HG03280 (cell line): ENCODE measurements around the gene ROR2.

Experiments
- ATAC-seq: cut with Tn5 transposase; IDR thresholded peaks from one replicate; pipeline ENCODE4 v1.9.1; 2021; ENCODE audit warnings: mild to moderate bottlenecking, moderate library complexity; ENCODE audit not compliant: unreplicated experiment

ROR2 gene

DNA sequence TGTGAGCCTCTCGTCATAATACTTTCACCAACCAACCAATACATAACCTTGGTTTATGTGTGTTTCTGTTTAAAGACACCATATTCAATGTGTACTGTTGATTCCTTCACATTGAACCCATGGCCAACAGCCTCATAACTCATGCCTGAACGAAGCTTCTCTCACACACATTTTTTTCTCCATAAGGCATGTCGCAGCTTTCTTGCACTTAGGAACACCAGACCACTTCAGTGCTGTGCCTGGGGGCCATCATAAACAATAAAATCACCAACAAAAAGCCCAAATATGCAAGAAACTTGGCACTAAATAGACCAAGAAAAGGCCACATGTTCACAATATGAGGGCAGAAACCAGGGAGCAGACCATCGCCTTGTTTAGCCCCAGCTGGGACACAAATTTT lies 192.2 kb downstream of the ROR2 start:
- no peak for ATAC-seq

DNA sequence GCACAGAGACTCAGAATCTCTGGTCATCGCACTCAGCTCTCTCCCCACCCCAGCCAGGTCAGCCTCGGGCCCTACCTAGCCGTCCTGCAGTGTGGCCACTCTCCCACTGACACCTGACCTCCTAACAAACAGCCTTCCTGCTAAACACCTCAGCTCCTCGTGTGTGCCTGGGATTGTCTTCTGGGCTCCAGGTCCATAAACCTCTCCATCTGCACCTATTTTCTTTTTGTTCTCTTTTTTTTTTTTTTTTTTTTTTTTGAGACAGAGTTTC lies 193.6 kb downstream of the ROR2 start:
- no peak for ATAC-seq

DNA sequence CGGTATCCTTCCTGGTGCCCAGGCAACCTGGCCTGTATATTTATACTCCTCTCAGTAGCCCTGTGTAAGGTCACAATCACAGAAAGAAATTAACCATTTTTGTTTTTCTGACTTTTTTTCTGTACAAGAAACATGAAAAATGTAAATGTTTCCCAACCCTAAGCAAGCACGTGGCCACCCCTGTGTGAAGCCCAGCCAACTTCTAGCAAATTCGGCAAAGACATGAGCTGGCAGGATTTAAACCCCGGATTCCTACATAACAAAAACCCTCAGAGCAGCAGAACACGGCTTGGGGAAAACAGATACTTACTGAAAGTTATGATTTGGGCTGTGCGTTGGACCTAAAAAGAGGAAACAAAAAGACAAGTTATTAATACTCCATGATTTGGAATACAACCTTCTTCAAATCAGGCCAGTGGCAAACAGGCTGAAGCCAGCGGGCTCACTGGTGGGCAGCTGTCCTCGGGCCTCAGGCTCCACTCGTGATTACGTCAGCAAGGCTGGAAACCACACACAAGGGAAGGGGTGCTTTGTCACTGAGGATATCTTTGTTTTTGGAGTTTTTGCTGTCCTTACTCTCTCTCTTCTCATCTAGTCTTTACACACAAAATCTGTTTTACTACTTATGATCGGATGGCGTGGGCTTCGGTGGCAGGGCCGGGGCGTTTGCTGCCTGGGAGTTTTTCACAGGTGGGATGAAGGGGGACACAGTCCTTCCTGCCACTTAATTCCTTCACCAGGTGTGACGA lies 194.1 kb downstream of the ROR2 start:
- no peak for ATAC-seq

DNA sequence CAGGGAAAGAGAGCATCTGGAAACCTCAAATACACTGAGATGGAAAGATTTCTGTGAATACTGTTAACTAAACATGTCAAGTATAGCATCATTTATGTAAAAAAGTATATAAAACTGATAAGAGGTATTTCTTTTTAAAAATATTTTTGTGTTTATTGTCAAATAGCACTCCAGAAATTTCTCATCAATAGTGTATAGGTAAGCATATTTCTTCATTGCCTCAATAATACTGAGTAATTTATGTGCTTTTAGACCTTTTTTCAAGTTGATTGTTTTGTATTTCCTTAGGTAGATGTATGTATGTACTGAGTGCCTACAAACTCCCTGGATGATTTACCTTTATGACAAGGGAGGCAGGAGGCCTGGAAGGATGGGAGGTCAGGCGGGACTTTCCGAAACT lies 196.3 kb downstream of the ROR2 start:
- no peak for ATAC-seq

DNA sequence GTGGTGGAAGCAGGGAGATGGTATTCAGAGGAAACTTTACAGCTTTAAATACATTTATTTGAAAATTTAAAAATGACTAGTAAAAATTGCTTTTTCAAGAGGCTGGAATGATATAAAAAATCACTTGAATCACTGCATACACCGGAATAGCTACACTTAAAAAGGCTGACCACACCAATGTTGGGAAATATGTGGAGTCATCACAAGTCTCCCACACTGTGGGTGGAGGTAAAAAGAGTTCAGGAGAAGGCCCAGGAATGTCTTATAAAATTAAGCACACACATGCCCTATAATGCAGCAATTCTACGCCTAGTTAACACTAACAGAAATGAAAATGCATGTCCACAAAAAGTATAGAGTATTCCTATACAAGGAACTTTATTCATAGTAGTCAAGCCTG lies 198.1 kb downstream of the ROR2 start:
- no peak for ATAC-seq

DNA sequence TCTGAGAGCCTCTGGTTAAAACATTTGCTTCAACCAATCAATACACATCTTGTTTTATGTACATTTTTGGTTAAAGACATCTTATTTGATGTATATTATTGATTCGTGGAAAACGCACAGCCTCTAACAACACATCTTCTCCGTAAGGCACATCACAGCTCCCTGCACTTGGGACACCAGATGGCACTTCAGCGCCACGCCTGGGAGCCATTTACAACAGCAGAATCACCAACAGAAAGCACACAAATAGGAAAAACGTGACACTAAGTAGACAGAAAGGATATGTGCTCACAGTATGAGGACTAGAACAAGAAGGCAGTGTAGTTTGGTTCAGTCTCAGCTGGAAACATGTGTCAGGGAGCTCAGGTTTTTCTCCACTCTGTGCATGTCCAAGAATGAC lies 199.7 kb downstream of the ROR2 start:
- no peak for ATAC-seq

DNA sequence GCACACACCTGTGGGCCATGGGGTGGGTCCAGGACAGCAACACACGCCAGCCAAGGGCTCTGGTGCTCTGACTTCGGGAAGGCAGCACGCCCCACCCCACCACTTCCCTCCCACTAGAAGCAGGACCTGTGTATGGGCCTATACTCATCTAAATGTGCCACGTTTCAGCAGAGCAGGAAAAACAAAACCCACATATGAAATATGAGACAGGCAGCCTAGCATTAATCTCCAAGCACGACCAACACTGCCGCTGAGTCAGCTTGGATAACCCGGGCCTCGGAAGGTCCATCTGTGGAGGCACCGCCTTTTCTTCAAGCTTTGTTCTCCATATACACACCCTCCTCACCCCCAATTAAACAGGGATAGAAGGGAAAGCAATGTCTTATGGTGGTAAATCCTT lies 203.1 kb downstream of the ROR2 start:
- ATAC-seq, result no peak

DNA sequence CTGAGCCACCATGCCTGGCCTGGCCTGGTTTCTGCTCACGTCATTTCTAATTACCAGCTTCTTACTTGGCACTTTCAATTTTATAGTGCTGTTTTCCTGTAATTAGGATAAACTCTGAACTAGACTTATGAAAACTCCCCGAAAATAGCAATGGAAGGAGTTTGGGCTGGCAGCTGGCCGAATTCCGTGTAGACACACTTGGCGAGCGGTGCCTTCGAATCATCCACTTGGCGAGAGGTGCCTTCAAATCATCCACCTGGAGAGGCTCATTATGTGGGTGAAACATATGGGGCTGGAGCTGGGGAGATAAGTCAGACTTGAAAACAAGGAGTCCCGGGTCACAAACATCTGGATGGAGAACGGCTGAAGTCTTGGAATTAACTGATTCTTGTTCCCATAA lies 203.7 kb downstream of the ROR2 start:
- ATAC-seq, result no peak

DNA sequence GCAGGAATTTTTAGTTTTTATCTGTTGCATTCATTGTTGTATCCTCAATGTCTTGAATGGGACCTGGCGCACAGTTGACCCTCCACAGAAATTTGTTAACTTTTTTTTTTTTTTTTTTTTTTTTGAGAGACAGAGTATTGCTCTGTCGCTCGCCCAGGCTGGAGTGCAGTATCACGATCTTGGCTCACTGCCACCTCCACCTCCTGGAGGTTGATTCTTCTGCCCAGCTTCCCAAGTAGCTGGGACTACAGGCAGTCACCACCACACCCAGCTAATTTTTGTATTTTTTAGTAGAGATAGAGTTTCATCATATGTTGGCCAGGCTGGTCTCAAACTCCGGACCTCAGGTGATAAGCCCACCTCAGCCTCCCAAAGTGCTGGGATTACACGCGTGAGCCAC lies 205.9 kb downstream of the ROR2 start:
- ATAC-seq, result no peak

DNA sequence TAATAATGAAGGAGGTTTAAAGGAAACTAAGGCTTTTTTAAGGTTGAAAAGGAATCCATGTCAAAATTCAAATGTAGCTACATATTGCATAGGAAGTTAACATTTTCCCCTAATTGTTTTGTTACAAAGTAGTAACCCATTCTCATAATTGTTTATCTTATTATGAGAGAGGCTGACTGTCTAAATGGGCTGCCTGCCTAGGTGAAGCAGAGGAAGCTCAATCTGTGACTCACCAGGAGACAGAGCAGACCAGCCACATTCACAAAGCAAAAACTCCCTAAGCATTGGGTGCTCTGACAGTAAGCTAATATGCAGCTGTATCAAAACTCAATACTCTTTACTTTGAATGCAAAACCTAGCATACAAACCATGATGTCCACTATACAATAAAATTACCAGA lies 208.5 kb downstream of the ROR2 start:
- no peak for ATAC-seq

DNA sequence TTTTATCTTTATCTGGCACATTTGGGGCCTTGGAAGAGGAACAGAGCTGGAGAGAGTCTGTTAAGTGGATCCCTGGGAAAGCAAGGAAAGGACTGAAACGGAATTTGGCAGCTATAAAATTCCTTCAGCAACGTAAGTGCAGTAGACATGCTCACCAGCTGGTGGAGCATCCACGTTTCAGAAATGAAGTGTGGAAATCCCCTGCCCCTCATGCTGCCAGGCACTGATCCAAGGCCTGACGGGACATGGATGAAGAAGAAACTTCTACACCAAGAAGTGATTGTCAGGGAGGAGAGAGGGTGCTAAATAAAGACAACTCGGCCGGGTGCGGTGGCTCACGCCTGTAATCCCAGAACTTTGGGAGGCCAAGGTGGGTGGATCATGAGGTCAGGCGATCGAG lies 209.3 kb downstream of the ROR2 start:
- ATAC-seq, result no peak

DNA sequence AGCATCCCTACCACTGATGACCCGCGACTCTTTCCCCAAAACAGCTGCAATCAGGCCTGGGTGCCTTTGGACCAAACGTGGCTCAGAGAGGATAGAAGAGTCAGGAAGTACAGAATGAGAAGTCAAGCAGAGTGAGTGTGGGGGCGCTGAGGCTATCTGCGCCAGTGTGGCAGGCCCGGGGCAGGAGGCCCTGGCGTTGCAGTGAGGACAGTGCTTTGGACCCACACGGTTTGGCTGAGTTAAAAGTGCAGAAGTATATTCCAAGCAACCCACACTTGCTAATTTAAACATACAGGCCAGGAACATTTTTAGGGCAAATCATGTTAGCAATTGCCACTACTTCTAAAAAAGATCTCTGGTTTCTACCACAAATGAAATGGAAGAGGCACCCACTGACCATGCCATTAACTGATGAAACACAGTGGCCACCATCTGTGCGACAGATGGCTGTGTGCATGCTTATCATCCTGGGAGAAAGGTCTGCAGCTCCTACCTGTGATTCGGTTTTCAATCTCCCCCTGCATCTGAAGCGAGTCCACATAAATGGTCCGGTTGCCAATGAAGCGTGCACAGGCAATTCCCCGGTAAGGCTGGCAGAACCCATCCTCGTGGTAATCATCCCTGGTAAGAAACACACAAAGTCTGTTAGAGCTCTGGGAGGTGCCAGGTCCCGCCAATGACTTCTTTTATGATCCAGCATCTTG lies 213.0 kb downstream of the ROR2 start:
- no peak for ATAC-seq

DNA sequence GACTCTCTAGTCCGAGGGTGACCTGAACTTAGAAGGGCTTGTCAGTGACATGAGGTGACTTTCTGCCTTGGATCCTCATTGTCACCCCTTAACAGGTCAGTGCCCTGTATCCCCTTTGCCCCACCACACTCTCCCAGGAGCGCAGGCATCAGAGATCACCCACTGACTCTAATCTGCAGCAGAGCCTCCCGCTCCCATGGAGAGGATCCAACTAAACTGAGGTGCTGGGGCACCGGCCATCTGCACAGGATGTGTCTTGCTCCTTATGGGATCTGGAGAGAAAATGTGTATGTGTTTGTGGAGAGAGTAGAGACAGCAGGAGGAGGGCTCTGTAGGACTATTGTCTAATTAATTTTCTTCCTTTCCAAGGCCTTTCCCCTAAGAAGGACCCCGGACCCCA lies 213.7 kb downstream of the ROR2 start:
- no peak for ATAC-seq

DNA sequence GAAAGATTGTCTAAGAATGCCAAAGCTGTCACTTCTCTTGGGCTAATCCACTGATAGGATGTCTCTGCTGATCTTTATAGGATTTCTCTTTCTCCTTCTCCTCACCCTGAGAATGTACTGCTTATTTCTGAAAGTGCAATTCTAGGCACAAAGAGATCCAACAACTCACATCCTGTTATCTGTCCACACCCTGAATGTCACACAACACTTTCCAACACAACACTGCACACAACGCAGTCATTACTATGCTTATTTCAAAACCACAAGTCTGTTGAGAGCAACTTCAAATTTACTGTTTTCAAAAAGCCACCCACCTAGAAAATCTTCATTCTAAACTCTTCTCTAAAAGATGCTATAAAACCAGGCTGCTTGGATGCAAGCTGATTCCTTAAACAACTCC lies 215.0 kb downstream of the ROR2 start:
- no peak for ATAC-seq

DNA sequence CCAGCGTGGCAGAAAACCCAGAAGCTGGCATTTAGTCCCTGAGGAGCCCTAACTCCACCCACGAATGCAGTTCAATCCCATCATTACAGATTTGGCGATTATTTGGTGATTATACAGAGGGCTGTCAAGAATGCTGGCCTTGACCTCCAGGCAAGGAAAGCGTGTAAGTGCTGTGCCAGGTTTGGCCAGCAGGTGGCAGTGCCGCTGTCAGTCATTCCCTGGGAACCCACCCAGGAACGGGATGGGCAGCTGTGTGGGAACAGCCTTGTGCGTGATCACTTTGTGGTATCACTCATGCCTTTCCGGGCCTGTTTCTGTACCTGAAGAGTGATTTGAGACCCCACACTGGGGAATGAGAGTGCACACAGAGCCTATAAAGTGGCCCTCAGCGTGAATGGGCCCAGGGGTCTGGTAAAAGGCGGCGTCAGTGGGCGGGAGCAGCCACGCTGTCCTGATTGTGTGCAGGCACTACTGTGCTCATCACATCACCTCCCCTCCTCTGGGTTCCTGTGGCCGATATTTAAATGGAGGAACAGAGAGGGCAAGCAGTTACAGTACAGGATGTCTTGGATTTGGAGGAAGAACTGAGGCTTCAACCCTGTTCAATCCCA lies 215.6 kb downstream of the ROR2 start:
- peak; percentile 50 for ATAC-seq

DNA sequence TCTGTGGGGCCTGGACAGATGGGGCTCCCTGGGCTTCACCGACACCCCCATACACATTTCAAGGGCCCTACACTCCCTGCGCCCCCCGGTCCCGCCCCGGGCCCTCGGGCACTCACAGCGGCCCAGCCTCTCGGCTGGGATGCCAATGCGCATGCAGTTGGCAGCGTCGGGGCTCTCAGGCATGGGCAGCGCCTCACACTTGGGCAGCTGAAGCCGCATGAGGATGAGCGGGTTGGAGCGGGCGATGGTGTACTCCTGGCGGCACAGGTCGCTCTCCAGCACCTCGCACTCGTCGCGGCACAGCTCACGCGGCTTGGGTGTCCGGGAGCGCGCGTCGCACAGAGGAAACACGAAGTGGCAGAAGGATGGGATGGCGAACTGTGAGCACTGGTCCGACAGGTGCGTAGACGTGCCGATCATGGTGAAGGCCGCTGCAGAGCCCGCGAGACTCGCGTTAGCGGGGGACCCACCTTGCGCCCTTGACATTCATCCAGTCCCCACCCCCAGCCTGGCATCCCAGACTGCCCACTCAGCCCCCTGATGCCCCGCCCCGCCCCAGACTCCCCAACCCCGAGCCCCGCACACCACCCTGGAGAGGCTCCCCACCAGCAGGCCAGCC lies 216.9 kb downstream of the ROR2 start:
- no peak for ATAC-seq

DNA sequence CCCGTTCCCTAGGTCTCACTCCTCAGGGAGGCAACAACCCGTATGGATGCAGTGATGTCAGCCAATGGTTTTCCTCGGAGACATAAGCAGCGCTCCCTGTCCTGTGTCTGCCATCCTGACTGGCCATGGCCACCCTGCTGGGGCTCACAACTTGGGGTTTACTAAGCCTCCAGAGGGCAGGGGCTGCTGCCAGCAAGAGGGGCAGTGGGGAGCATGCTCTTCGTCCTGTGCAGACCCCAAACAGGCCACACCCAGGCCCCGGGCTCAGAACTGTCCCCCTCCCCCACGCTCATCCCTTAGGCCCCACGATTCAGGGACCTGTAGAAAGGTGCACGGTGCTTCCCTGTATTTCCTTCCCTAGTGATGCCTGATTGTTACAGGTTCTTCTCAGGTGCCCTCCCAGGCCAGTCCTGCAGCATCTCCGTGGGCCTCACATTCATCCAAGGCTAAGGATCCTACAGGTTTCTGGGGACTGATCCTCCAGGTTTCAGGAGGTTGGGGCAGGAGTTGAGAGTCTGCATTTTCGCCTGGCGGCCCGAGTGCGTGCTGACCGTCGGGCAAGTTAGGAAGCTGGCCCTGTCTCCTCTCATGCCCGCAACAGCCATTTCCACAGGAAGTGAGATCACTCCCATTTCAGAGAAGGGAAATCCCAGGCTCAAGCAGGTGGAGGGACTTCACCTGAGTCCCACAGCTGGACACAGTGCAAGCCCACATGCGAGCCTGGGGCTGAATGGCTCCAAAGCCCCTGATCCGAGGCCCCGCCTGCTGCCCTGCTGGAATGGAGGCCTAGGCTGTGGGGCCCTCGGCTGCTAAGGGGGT lies 217.6 kb downstream of the ROR2 start:
- ATAC-seq, result no peak

DNA sequence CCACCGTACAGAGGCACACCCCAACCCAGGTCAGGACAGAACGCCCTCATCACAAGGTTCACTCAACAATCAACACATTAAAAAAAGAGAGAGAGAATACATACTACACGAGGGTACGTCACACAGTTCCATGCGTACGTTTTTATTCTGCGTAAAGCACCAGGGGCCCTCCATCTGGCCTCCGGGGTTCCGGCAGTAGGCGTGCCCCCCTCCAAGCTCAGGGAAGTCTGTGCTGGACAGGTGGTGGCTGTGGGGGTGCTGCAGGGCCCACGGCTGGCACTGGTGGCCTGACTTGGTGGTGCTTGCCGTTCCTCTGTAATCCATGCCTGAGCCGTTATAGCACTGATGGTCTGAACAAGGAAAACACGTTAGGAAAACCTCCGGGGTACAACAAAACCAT lies 219.2 kb downstream of the ROR2 start:
- no peak for ATAC-seq

DNA sequence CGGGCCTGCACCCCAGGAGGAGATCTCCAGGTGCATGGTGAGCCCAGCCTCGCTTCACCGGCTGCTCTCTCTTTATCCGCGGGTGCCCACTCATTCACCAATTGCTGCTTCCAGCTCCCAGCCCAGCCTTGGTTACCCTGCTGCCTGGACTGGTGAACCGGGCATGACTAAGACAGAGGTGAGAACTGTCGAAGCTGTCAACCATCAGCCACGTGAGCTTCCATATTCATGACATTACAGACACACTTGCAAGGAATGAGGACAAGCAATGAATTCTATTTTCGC lies 220.5 kb downstream of the ROR2 start:
- ATAC-seq, result no peak

DNA sequence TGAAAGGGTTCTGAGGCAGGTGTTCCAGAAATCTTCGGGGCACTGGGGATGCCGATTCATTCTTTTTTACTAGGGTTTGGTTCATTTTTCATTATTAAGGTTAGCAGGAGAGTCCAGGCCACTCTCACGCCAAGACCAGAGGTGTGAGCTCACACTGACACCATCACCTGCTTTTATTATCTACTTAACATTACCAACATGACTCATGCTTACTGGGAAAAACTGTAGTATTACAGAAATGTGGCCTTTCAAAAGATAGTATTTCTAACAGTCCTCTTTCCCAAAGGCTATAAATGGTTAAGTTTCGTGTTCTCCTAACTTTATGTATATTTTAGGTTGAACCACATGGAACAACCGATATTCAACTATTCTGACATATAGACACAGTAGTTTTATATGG lies 222.1 kb downstream of the ROR2 start:
- no peak for ATAC-seq

DNA sequence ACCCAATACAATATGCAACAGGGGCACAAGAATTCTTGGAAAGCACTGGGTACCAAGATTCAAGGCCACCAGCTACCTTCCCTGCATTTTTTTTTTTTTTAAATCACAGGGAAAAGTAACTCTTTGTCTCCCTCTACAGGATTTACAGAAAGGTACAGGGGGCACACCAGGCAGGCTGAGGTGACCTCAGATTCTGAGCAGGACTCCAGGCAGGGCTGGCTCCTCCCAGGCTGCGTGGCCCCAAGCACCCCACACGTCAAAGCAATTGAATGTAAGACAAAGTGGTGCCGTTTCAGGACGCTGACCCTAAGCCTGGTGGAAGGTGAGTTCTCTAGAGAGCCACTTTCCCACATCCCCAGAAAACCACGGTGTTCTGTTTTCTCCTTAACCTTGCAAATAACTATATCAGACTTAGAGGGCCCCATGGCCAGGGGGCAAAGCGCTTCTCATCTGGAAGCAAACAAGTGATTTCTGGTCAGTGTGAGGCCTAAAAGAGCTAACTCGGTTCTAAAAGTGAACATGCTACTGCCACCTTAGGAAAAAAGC lies 222.6 kb downstream of the ROR2 start:
- peak; percentile 62 for ATAC-seq
